GM10266 (cell line): ENCODE measurements around the gene COL16A1.

Experiments
- DNase-seq: peaks from one replicate; pipeline ENCODE4 v3.0.0; 2012; ENCODE audit errors: extremely low spot score
- CTCF ChIP-seq: IDR thresholded peaks from 2 replicates; pipeline ENCODE4 v1.5.1; 2012; ENCODE audit warnings: mild to moderate bottlenecking, low read depth; ENCODE audit not compliant: control insufficient read depth, insufficient read depth; ENCODE audit errors: missing control alignments

The COL16A1 gene

GRCh38 chr1:31648190-31648589, 55.6 kb downstream of the COL16A1 start:
- TF ChIP-seq CTCF = no peak
- DNase-seq = no peak

GRCh38 chr1:31647106-31647505, 56.7 kb downstream of the COL16A1 start:
- no peak for DNase-seq
- TF ChIP-seq CTCF = no peak

- DNase-seq = no peak
These were observed 57.4 kb downstream of the COL16A1 start for GRCh38 chr1:31646259-31646960.

GRCh38 chr1:31645274-31645568, 58.6 kb downstream of the COL16A1 start:
- no peak for DNase-seq
- TF ChIP-seq CTCF = no peak

More at GRCh38 chr1:31646259-31646960, 57.4 kb downstream of the COL16A1 start:
- TF ChIP-seq CTCF = no peak

GRCh38 chr1:31644560-31645273, 59.1 kb downstream of the COL16A1 start, which contains the start of gene PEF1:
PEF1 (minus strand) TSS chr1:31644876; CDS start chr1:31644864, 12 bp downstream.
- TF ChIP-seq CTCF = no peak
- peak; percentile 97 for DNase-seq

GRCh38 chr1:31643976-31644559, 59.7 kb downstream of the COL16A1 start:
- DNase-seq = no peak
- no peak for TF ChIP-seq CTCF

- no peak for TF ChIP-seq CTCF
- no peak for DNase-seq
These were observed 60.9 kb downstream of the COL16A1 start for GRCh38 chr1:31642897-31643296.
